Thyroid gland (tissue), 4 donors: ENCODE measurements around the gene RIPK4. TPM values are rescaled to one million over a fixed set of nuclear protein-coding genes. Genes with fewer than 3 reads are reported as not detected.

Source experiments
- DNase-seq, 2 donors: peaks; one replicate each; pipeline ENCODE4 v3.0.0-alpha.2; 2019
- H3K27ac ChIP-seq, 3 donors: fragments of 200-600 bp; sonication (generic); 1 replicate in 2 of 3; 2 replicates in 1 of 3; pipeline ENCODE4 v1.5.1; 2016 to 2019; ENCODE audit warnings: mild to moderate bottlenecking in 1 of 3, moderate library complexity in 1 of 3
- H3K27me3 ChIP-seq: fragments of 200-600 bp; sonication (generic); one replicate; pipeline ENCODE4 v1.5.1; 2019
- H3K36me3 ChIP-seq, 2 donors: fragments of 200-600 bp; sonication (generic); one replicate each; pipeline ENCODE4 v1.5.1; 2016 to 2019
- H3K4me1 ChIP-seq, 2 donors: fragments of 200-600 bp; sonication (generic); one replicate each; pipeline ENCODE4 v1.5.1; 2017 to 2019
- H3K4me3 ChIP-seq, 3 donors: fragments of 200-600 bp; sonication (generic); replicated peaks in 1 of 3; 1 replicate in 2 of 3; 2 replicates in 1 of 3; pipeline ENCODE4 v1.5.1; 2016; ENCODE audit warnings: mild to moderate bottlenecking in 1 of 3
- H3K9me3 ChIP-seq: fragments of 200-600 bp; sonication (generic); one replicate; pipeline ENCODE4 v1.5.1; 2017
- POLR2A ChIP-seq, 2 donors: fragments of 450-650 bp; IDR thresholded peaks; one replicate each; pipeline ENCODE4 v1.6.1; 2017; ENCODE audit warnings: antibody characterized with exemption in 2 of 2, mild to moderate bottlenecking in 2 of 2, moderate library complexity in 1 of 2
- WGBS, 2 donors: methylation state at CpG; one replicate each; pipeline ENCODE4 v1.1.5; 2017; 5-methylcytosine and 5-hydroxymethylcytosine counted together
- intact Hi-C: fragments of 100-400 bp; cut with DNase I; formaldehyde crosslinking; loops from one replicate; pipeline ENCODE4 v1.15.1; 2023
- total RNA-seq, 4 donors: library from RNA; depleted of rRNA; stranded (reverse); fragments of >200 nt; gene quantifications; one replicate each; pipeline ENCODE4 v1.2.3, GENCODE V29; 2016
- TF ChIP-seq, protein P1 (sequence below), 6 experiments: fragments of 200-600 bp in 3 of 6; fragments of 450-650 bp in 3 of 6; sonication (generic) in 3 of 6; IDR thresholded peaks; one replicate each; pipeline ENCODE4 v1.5.1; 2016 to 2019; ENCODE audit warnings: antibody characterized with exemption in 6 of 6, mild to moderate bottlenecking in 2 of 6, inconsistent platforms in 1 of 6, moderate library complexity in 1 of 6

RIPK4 gene
- total RNA-seq, 4 donors from 2014 or later = 15.3 to 24.7 (median 22.6) TPM

DNA sequence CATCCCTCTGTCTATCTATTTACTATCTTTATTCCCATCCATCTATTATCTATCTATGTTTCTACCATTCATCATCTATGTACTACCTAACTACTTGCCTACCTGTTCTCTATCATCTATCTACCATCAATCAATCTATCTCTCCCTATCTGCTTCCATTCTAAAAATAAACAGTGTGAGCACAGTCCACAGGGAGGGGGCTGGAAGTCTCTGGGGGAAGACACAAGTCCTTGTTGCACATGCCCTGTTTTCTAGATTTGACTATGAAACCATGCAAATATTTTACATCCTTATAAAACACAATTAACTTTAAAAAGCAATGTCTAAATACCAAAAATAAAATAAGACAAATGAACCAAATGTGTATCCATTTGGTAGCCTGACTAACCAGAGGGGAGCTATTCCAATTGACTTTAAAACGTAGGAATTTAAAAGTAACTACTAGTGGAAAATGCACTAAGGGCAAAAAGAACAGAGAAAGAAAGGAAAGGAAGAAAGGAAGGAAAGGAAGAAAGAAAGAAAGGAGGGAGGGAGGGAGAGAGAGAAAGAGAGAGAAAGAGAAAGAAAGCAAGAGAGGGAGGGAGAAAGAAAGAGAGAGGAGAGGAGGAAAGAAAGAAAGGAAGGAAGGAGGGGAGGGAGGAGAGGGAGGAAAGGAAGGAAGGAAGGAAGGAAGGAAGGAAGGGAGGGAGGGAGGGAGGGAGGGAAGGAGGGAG lies 13.6 kb upstream of the RIPK4 start:
- 69 to 78% methylated on average over 1 of the region's 1 CpG for WGBS, 2 donors
- Histone ChIP-seq H3K27me3 (no peaks in the 10 kb centered on the region), H3K4me1 (peaks cover 14 to 23% of the 10 kb centered on the region in 2 donors), H3K9me3 (no peaks in the 10 kb centered on the region), H3K27ac (no peak overlapping the region), H3K36me3 (no peaks in the 10 kb centered on the region), H3K4me3 (no peak overlapping the region)
- intact Hi-C loops = loop anchor here (2.0 kb wide), 1 partner anchor 168 kb away; no protein-coding TSS in a partner anchor
- DNase-seq = no peak
- TF ChIP-seq, protein P1, sequence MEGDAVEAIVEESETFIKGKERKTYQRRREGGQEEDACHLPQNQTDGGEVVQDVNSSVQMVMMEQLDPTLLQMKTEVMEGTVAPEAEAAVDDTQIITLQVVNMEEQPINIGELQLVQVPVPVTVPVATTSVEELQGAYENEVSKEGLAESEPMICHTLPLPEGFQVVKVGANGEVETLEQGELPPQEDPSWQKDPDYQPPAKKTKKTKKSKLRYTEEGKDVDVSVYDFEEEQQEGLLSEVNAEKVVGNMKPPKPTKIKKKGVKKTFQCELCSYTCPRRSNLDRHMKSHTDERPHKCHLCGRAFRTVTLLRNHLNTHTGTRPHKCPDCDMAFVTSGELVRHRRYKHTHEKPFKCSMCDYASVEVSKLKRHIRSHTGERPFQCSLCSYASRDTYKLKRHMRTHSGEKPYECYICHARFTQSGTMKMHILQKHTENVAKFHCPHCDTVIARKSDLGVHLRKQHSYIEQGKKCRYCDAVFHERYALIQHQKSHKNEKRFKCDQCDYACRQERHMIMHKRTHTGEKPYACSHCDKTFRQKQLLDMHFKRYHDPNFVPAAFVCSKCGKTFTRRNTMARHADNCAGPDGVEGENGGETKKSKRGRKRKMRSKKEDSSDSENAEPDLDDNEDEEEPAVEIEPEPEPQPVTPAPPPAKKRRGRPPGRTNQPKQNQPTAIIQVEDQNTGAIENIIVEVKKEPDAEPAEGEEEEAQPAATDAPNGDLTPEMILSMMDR (IDR thresholded peaks at IDR 0.05) = no peak
- TF ChIP-seq POLR2A (IDR thresholded peaks at IDR 0.05) = no peak

DNA sequence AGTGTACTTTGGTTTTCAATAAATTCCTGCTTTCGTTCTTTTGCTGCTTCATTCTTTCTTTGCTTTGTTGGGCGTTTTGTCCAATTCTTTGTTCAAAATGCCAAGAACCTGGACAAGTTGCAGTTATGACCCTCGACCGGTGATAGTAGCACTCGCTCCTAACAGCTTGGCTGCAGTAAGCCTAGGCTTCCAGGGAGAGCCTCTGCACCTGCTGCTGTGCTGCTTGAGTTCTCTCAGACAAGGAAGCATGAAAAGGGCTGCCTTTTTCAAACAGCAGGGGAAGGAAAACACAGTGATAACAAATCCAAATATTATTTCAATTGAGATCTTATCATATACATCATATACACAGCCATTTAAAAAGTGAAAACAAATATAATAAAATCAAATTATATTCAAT lies 12.8 kb upstream of the RIPK4 start:
- 39 to 44% methylated on average over 5 of the region's 5 CpGs for WGBS, 2 donors
- H3K36me3 ChIP-seq = no peaks in the 10 kb centered on the region
- no peak overlapping the region for H3K27ac ChIP-seq
- H3K4me3 ChIP-seq = no peak overlapping the region
- TF ChIP-seq, protein P1 (IDR thresholded peaks at IDR 0.05) = no peak
- TF ChIP-seq POLR2A (IDR thresholded peaks at IDR 0.05) = no peak
- no peaks in the 10 kb centered on the region for H3K9me3 ChIP-seq
- H3K27me3 ChIP-seq = no peaks in the 10 kb centered on the region
- H3K4me1 ChIP-seq = peaks cover 23 to 26% of the 10 kb centered on the region in 2 donors
- intact Hi-C loops = loop anchor here (2.0 kb wide), 1 partner anchor 167 kb away; no protein-coding TSS in a partner anchor
- no peak for DNase-seq

DNA sequence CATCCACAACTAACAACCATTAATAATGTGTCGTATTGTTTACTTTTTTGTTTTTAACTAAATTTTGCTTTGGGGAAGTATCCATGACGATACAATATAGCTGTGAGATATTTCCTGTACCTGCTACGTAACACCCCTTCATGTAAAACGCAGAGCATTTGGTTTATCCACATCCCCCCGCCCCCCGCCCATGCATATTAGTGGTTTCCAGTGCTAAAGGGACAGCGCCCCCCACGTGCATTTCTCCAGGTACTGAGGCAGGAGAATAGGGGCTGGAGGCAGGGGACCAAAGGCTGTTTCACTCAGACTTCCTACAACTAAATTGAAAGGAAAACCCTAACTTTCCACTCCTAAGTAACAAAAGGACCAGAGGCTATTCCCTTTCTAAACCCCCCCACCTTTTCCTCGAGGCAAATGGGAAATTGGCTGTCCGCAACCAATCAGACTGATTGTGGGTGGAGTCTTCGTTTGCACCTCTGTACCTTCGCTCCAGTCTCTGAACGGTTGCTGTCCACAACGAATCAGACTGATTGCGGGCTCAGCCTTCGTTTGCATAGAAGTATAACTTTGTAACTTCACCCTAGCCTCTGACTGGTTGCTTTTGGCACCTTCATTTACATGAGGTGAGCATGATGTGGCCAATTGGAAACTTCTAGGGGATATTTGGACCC lies 12.2 kb upstream of the RIPK4 start:
- Histone ChIP-seq H3K9me3 (no peaks in the 10 kb centered on the region), H3K4me1 (peaks cover 28 to 31% of the 10 kb centered on the region in 2 donors), H3K36me3 (no peaks in the 10 kb centered on the region), H3K27ac (no peak overlapping the region), H3K27me3 (no peaks in the 10 kb centered on the region), H3K4me3 (no peak overlapping the region)
- no peak for DNase-seq
- 43 to 45% methylated on average over 16 of the region's 16 CpGs for WGBS, 2 donors
- TF ChIP-seq, protein P1 (IDR thresholded peaks at IDR 0.05) = no peak
- TF ChIP-seq POLR2A (IDR thresholded peaks at IDR 0.05) = no peak
- intact Hi-C loops = no loop called here

DNA sequence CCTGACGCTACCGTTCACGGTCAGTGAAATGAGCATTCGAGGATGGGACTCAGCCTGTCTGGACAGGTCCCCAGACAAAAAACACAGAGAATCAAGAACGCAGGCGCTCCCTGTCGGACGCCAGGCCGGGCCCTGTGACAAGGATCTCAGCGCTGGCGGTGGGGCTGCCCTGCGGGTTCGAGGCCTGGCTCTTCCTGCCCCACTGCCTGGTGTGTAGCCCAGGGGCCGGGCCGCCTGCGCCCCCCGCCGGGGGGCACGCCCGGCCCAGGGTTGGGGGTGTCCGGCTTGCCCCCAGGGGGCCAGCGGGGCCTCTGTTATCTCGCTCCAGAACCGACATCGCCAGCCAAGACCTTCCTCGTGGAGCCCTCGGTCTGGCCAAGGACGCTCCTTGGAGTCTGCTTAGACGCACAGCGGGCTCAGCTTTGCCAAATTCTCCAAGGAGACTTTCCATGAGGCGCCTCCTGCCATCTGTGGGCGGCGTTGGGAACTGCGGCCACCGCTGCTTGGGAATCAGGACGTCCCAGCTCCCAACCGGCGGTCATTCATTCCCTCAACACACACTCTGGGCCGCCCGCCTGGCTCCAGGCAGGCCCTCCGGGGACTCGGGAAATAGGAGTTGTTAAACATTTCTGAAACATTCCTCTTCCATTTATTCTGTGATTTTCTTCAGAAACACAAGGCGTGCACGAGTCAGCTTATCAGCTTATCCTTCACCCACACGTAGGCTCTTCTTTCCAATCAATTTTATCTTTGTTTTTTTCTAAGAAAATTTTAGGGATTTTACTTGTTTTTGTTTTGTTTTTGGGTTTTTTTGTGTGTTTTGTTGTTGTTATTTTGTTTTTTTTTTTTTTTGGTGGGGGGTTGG lies 11.3 kb upstream of the RIPK4 start:
- Histone ChIP-seq H3K36me3 (no peaks in the 10 kb centered on the region), H3K27ac (peak overlapping the region; percentile 96 to 98 (median 98)), H3K9me3 (no peaks in the 10 kb centered on the region), H3K4me3 (no peak overlapping the region), H3K4me1 (peaks cover 31 to 34% of the 10 kb centered on the region in 2 donors), H3K27me3 (no peaks in the 10 kb centered on the region)
- WGBS, 2 donors = 10% methylated on average over 31 to 36 of the region's 45 CpGs
- peak in 1 of 2 donors; percentile 44 for TF ChIP-seq POLR2A (IDR thresholded peaks at IDR 0.05)
- TF ChIP-seq, protein P1 (IDR thresholded peaks at IDR 0.05) = peak; percentile 77 to 95 (median 88)
- DNase-seq = peak; percentile 93 to 94
- intact Hi-C loops = no loop called here
